HK-2 (cell line): ENCODE results near the gene MITF.
"Not testable (repeated sequence)": the region's sequence is repeated elsewhere in the genome, so short reads cannot be mapped to it uniquely, and the experiment has no call there.

Source experiments
- DNase-seq: peaks from one replicate; pipeline ENCODE4 v3.0.0-alpha.2; 2018; ENCODE audit not compliant: unreplicated experiment

The MITF gene

GRCh38 chr3:69914395-69914794 lies 175.1 kb downstream of the MITF start:
- peak; percentile 70 for DNase-seq

- no peak for DNase-seq
Observed at GRCh38 chr3:69915726-69916125, 176.5 kb downstream of the MITF start.

DNA sequence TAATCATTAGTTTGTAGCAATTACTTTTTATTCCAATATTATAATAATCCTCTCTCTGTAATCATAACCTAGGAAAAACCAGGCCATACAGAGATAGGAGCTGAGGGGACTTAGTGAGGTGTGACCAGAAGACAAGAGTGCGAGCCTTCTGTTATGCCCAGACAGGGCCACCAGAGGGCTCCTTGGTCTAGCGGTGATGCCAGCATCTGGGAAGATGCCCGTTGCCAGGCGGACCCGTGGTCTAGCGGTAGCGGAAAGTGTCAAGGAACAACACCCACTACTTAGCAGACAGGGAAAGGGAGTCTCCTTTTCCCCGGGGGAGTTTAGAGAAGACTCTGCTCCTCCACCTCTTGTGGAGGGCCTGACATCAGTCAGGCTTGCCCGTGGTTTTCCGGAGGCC lies 180.7 kb downstream of the MITF start:
- not testable (repeated sequence) for DNase-seq

GRCh38 chr3:69921651-69922050 lies 182.4 kb downstream of the MITF start:
- no peak for DNase-seq

DNA sequence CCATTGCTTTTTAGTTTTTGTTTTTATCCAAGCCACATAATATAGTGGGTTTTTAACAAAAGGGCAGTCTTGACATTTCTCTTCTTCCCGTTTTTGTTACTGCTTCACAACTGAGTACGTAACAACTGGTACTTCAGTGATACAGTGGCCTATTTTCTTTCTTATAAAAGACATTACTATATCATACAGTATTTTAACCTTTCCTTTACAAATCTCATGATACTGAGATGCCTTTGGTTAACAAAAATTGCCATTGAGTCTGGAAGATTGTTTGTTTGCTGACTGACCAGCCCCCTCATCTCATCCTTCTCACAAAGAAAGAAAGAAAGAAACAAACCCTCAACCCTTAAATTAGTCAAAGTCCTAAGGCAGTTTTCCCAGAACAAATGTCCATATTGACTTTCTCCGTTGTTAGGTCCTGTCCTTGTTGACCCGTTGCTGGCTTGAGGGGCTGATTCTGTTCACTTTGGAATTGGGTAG lies 183.3 kb downstream of the MITF start:
- no peak for DNase-seq

- no peak for DNase-seq
Observed at GRCh38 chr3:69925506-69925905, 186.2 kb downstream of the MITF start.

DNA sequence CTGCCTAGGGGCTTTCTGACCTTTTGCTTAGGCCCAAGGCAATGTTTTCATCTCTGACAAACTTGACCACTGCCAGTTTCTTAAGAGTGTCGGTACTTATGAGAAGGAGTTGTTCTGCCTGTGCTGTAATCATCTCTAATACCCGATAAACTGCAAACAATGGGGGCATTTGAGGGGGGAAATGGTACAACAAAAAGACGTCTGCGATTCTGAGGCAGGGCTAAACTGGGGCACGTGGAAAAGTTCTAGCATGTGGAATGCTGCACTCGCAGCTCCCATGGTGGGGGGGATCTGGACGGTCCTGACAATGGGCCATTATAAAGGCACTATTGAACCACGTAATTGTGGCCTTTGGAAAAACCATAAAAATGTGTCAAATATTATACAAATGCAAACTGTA lies 187.1 kb downstream of the MITF start:
- no peak for DNase-seq

- no peak for DNase-seq
Observed at GRCh38 chr3:69927571-69927970, 188.3 kb downstream of the MITF start.

GRCh38 chr3:69929019-69929418 lies 189.8 kb downstream of the MITF start:
- DNase-seq, result no peak

DNA sequence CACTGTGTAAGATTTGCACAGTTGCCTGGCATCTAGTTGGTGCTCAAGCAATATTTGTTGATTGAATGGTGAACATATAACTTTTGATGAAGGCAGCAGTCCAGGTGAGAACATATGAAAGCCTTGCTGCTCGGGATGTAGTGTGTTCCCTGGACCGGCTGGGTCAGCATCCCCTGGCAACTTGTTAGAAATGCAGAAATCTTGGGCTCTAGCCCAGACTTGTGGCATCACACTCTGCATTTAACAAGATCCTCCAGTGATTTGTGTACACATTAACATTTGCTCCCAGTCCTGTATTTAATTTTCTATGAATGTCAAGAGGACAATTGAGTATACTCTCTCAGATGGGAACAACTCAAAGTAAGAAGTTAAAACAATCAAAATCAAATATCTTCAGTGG lies 191.3 kb downstream of the MITF start:
- no peak for DNase-seq

GRCh38 chr3:69932087-69932486 lies 192.8 kb downstream of the MITF start:
- DNase-seq, result no peak

- DNase-seq, result no peak
Observed at GRCh38 chr3:69932501-69932900, 193.2 kb downstream of the MITF start.

- no peak for DNase-seq
Observed at GRCh38 chr3:69934398-69934797, 195.1 kb downstream of the MITF start.

DNA sequence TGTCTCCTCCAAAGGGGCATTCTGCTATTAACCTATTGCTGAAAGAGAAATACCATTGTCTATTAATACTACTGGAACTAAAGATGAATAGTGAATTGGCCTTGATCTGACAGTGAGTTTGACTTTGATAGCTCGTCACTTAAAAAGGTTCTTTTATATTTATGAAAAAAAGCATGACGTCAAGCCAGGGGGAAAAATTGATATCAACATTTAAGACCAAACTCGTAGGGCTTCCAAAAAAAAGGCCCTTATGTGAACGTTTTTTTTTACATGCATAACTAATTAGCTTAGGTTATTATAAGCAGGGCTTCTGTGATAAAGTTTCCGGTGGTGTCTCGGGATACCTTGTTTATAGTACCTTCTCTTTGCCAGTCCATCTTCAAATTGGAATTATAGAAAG lies 197.0 kb downstream of the MITF start:
- no peak for DNase-seq

DNA sequence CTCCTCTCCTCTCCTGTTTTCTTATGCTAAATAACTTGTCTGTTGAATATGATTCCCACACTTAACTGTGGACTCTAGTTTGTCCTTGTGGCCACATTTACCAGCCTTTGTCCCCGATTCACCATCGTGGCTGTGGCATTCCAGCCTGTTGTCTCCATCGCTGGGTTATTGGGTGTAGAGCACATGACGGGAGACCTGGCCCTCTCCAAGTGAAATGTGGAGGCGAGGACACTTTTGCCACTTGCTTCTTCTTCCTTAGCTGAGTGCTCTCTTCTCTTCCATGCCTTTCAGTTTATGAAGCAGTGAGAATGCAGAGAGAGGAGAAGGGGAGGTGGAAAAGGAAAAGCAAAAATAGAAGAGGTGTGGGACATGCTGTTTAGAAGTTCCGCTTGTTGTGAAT lies 198.8 kb downstream of the MITF start:
- DNase-seq, result no peak

DNA sequence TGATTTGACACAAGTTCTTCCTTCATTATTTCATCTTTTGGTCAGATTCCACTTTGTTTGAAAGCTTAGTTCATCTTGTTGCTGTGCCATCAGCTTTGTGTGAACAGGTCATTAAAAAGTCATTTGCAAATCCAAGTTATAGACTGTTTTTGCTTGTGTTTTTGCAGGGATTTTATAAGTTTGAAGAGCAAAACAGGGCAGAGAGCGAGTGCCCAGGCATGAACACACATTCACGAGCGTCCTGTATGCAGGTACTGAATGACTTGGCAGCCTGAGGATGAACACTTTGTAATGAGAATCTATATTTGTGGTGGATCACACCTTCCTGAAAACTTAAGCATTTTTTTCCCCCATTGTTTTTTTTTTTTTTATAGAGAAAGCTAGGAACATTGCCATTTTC lies 199.7 kb downstream of the MITF start:
- no peak for DNase-seq

DNA sequence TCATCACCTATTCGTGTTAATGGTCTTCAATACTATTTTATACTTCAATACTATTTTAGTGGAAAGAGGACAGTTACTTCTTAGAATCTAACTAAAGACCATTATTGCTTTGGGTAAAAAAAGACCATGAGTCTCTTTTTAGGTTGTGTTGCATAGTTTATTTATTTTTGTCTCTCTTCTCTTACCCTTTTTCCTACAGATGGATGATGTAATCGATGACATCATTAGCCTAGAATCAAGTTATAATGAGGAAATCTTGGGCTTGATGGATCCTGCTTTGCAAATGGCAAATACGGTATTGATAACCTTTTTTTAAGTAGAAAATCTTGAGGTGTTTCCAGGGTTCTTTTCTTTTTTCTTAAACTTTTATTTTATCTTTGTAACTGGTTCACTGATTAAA lies 201.8 kb downstream of the MITF start:
- DNase-seq, result no peak

- no peak for DNase-seq
Observed at GRCh38 chr3:69941439-69942176, 202.3 kb downstream of the MITF start.

DNA sequence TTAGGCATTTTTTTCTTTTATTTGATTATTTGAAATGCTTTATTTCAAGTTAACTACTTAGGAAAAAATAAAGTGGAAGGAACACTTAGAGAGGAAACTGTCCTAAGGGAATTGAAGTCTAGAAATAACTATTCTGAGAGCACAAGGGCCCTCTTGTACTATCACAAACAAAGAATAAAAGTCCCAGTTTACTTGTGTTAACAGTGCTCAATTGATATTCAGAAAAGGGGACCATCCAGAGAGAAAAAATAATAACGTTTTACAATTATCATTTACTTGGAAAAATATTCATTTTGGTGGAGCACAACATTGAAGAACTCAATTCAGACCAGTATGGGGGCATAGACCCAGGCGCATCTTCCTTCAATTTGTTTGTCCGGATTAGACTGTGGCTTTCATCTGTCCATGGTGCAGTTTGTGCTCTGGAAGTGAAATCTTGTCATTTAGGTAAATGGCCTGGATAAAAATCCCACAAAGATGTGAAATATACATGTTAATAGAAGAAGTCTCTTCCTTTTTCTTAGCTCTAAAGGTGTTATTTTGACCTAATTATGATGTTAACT lies 205.7 kb downstream of the MITF start:
- no peak for DNase-seq

- no peak for DNase-seq
Observed at GRCh38 chr3:69948246-69948862, 209.1 kb downstream of the MITF start.

DNA sequence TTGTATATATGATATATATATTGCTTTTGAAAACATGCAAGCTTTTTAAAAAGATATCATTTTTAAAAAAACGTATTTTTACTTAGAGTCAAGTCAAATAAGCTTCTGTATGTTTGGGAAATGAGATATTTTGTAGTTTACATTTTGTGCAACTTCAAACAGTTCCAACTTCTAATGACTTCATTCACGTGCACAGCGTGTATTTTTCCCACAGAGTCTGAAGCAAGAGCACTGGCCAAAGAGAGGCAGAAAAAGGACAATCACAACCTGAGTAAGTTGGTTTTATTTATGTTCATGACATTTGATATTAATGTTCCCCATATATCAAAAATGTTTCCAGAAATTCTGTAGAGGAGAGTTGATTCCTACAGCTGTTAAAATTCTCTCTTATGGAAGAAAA lies 212.4 kb downstream of the MITF start:
- DNase-seq, result no peak

DNA sequence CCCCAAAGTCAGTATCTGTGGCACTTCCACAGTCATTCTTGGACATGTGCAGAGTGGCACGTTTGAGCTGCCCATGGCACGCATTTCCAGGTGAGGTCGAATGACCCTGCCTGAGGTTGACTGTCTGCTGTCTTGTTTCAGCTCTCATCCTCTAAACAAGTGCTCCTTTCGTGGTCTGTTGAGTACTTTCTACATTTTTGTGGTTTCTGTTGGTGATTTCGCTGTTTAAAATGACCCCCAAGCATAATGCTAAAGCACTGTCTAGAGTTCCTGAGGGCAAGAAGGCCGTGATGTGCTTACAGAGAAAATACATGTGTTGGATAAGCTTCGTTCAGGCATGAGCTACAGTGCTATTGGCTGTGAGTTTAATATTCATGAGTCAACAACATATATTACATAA lies 220.3 kb downstream of the MITF start:
- no peak for DNase-seq

DNA sequence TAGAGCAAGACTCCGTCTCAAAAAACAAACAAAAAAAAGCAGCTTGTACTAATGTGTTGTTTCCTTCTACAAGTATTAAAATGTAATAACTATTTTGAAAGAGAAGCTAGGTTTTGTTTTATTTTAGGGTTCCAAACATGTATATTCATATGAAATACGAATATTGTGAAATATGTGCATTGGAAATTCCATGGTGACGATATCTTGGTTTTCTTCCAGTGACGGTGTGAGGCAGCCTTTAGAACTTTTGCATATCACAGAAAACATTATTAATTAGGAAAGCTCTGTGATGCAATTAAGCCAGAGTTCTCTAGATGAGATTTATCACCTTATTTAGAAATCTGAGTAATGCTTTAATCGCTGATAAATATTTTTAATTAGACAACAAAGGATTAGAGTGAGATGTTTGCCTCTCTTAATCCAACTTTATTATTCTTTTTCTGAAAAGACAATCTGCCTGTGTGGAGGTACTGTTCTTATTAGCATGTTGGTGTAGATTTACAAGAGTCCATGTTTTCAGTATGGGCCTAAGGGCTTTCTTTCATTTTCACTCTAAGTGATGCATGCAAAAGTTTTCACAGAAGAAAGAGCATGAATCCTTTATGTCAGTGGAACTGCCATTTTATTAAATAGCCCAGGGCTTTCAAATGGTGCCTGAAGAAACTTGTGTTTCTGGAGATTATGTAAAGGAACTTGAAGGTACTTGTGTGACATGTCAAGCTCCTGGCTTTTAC lies 222.6 kb downstream of the MITF start:
- no peak for DNase-seq
